Astrocyte of the spinal cord (primary cell): ENCODE data around the gene ACD.

Source experiments
- DNase-seq: peaks from one replicate; pipeline ENCODE4 v3.0.0; 2011; ENCODE audit warnings: low read depth, low spot score
- H3K4me3 ChIP-seq: 2 replicates; pipeline ENCODE4 v1.5.1; 2011; ENCODE audit warnings: low read depth, mild to moderate bottlenecking, low read length, moderate library complexity
- in situ Hi-C: cut with HindIII; loops from 2 replicates; pipeline ENCODE4 v1.10.0; 2017; ENCODE audit warnings: low sequenced_read_pairs
- TF ChIP-seq, protein P1 (sequence below): IDR thresholded peaks from 2 replicates; pipeline ENCODE4 v1.5.1; 2012; ENCODE audit warnings: low read depth, mild to moderate bottlenecking, low read length, inconsistent platforms

The ACD gene

GRCh38 chr16:67657751-67658518 is 2.1 kb downstream of the ACD start:
- TF ChIP-seq, protein P1, sequence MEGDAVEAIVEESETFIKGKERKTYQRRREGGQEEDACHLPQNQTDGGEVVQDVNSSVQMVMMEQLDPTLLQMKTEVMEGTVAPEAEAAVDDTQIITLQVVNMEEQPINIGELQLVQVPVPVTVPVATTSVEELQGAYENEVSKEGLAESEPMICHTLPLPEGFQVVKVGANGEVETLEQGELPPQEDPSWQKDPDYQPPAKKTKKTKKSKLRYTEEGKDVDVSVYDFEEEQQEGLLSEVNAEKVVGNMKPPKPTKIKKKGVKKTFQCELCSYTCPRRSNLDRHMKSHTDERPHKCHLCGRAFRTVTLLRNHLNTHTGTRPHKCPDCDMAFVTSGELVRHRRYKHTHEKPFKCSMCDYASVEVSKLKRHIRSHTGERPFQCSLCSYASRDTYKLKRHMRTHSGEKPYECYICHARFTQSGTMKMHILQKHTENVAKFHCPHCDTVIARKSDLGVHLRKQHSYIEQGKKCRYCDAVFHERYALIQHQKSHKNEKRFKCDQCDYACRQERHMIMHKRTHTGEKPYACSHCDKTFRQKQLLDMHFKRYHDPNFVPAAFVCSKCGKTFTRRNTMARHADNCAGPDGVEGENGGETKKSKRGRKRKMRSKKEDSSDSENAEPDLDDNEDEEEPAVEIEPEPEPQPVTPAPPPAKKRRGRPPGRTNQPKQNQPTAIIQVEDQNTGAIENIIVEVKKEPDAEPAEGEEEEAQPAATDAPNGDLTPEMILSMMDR, result no peak
- no peak overlapping the region for H3K4me3 ChIP-seq
- in situ Hi-C loops, result no loop called here
- no peak for DNase-seq

GRCh38 chr16:67657017-67657608 is 2.9 kb downstream of the ACD start:
- in situ Hi-C loops, result no loop called here
- TF ChIP-seq, protein P1, result no peak
- no peak overlapping the region for H3K4me3 ChIP-seq
- DNase-seq, result no peak

DNA sequence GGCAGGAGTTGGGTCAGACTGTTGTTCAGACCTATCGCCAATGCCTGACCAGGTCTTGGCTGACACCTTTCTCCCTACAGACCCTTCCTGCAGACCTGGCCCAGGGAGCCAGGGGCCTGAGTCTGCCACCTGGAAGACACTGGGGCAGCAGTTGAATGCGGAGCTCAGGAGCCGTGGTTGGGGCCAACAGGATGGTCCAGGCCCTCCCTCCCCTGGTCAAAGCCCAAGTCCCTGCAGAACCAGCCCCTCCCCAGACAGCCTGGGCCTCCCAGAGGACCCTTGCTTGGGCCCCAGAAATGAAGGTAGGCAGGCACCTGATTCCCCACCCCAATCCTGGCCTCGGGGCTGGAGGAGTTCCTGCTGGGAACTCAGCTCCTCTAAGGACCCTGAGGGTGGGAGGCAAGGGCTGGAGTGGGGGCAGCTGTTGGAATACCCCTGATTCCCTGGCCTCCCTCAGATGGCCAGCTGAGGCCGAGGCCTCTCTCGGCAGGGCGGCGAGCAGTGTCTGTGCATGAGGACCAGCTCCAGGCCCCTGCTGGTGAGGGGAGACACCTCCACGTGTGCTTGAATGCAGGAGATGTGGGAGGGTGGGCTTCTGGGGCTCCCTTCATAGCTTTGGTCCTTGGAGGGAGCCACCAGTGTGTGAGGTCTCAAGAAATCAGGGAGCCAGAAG is 3.6 kb downstream of the ACD start:
- TF ChIP-seq, protein P1, result no peak

DNA sequence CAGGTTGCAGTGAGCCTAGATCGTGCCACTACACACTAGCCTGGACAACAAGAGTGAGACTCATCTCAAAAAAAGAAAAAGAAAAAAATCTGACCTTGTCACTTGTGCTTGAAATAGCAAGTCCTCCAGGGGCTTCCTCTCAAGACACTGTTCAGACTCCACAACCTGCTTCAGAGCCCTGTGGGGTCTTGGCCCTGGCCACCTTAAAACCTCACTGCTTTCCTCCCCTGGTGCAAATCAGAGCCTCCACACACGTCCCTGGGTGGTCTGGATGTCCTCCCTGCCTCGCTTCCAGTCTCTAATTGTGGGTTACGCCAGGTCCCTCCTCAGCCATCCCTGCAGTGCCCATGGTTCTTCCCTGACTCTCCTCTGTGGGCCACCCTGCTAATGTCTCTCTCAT is 4.7 kb downstream of the ACD start:
- no peak overlapping the region for H3K4me3 ChIP-seq
- TF ChIP-seq, protein P1, result no peak
- in situ Hi-C loops, result no loop called here
- DNase-seq, result no peak

More for the DNA sequence above, 3.6 kb downstream of the ACD start:
- H3K4me3 ChIP-seq, result no peak overlapping the region
- in situ Hi-C loops, result no loop called here
- DNase-seq, result no peak

GRCh38 chr16:67654403-67654911 is 5.6 kb downstream of the ACD start:
- H3K4me3 ChIP-seq, result no peak overlapping the region
- TF ChIP-seq, protein P1, result no peak
- in situ Hi-C loops, result no loop called here
- no peak for DNase-seq

DNA sequence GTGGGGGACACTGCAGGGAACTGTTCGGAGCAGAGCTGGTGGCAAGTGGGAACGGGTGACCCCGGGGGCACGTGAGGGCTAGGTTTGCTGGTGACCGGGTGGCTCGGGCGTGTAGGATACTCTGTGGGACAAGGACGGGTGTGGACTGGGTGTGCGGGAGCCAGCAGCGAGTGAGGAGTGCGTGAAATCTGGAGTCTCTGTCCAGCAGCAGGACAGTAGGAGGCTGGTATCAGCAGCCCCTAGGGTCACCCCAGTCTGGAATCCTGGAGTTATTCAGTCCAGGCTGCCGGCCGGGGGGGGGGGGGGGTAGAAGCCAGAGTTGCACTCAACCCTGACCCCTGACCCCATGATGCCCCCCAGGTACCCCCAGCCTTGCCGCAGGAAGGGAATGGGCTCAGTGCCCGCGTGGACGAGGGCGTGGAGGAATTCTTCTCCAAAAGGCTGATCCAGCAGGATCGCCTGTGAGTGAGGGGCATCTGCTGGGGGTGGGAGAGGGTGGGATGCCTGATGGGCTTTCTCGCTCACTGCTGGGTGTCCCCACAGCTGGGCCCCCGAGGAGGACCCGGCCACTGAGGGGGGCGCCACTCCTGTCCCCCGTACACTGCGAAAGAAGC is 6.2 kb downstream of the ACD start:
- peak overlapping the region; percentile 48 for H3K4me3 ChIP-seq
- DNase-seq, result no peak
- in situ Hi-C loops, result no loop called here
- TF ChIP-seq, protein P1, result no peak
